GM15510 (cell line): ENCODE measurements around the gene PPIA.
A peak's percentile ranks its signal among the peaks of the same experiment; 100 is the strongest.

Experiments
- POLR2A ChIP-seq: IDR thresholded peaks from 3 replicates; pipeline ENCODE4 v1.6.1; 2011; ENCODE audit warnings: borderline replicate concordance; ENCODE audit not compliant: insufficient read length; ENCODE audit errors: extremely low read depth

Gene PPIA

GRCh38 chr7:44761207-44762161 lies 35.0 kb upstream of the PPIA start:
- TF ChIP-seq POLR2A: no peak

GRCh38 chr7:44762300-44762699 lies 34.2 kb upstream of the PPIA start:
- TF ChIP-seq POLR2A: no peak

- TF ChIP-seq POLR2A: no peak
Observed at GRCh38 chr7:44762726-44763522, 33.6 kb upstream of the PPIA start.

GRCh38 chr7:44764081-44764480 lies 32.4 kb upstream of the PPIA start:
- TF ChIP-seq POLR2A: no peak

GRCh38 chr7:44764665-44765578 lies 31.6 kb upstream of the PPIA start:
- no peak for TF ChIP-seq POLR2A

- no peak for TF ChIP-seq POLR2A
Observed at GRCh38 chr7:44765579-44766415, 30.7 kb upstream of the PPIA start.

GRCh38 chr7:44766416-44766801 lies 30.1 kb upstream of the PPIA start:
- no peak for TF ChIP-seq POLR2A

- no peak for TF ChIP-seq POLR2A
Observed at GRCh38 chr7:44767134-44767911, 29.2 kb upstream of the PPIA start.

- peak; percentile 9 for TF ChIP-seq POLR2A
Observed at GRCh38 chr7:44767912-44768627, 28.4 kb upstream of the PPIA start.

GRCh38 chr7:44768628-44769371 lies 27.7 kb upstream of the PPIA start:
- no peak for TF ChIP-seq POLR2A

- TF ChIP-seq POLR2A: no peak
Observed at GRCh38 chr7:44769376-44769775, 27.1 kb upstream of the PPIA start.
